Stimulated activated CD4-positive, alpha-beta T cell treated with anti-CD3 and anti-CD28 coated beads, Interleukin-2, amount 100 ng/mL, for 4 hours (primary cell): ENCODE data around the gene FAM53B.

ENCODE experiments used
- DNase-seq: peaks from one replicate; pipeline ENCODE4 v3.0.0-alpha.2; 2020; ENCODE audit warnings: low read depth

Gene FAM53B

DNA sequence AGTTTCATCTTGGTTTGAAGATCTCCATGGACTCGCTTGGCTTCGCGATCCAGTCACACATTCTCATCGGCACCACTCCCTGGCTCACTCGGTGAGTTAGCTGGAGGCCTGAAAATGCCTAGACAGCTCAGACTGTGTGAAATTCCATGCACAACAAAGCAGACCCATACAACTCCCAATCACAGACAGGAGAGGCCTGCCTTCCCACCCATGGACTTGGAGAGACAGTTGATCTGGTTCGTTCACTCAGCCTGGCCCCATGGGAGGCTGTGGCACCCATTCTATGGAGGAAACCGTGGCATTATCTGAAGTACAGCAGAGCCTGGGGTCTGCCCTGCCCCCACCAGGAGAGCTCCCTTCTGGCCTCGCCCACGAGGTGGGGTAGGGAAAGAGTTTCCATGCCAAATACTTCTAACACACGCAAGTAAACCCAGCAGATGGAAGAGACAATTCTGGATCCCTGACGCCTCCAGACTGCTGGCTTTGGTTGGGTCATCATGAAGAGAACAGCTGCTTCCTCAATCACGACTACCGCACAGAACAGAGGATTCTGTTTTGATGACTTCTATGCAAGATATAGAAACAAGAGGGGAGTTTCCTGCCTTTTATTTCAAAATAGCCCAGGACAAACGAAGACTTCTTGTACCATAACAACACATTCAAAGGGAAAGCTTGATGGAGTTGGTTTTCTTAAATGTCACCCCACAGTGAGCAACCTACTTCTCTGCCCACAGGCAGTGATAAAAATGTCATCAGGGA is 15.9 kb downstream of the FAM53B start:
- no peak for DNase-seq

DNA sequence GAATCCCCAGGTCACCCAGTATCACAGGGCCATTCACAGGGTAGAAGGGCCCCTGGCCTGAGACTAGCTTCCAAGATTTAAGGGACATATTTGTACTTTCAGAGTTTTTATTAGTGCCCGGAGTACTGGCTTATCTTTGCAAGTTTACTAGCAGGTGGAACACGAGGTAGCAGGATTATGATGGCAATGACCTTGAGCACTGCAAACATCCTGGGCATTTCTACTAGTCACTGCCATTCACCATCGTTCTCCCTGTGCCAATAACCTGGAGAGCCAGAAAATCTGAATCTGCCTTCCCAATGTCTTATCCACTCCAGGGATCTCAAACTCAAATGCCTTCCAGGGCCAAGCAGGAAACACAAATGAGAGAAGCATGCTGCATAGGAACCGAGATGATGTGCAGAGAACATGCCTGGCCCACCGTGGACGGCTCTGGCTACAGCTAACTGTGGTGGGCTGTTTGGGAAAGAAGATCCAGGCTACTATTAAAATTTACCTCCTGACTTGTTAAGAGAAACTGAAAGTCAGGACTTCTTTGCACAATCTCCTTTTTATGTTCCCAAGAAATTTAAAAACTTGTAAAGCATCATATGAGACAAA is 16.7 kb downstream of the FAM53B start:
- DNase-seq, result no peak

- DNase-seq, result no peak
Observed at GRCh38 chr10:124725791-124726190, 18.4 kb downstream of the FAM53B start.

DNA sequence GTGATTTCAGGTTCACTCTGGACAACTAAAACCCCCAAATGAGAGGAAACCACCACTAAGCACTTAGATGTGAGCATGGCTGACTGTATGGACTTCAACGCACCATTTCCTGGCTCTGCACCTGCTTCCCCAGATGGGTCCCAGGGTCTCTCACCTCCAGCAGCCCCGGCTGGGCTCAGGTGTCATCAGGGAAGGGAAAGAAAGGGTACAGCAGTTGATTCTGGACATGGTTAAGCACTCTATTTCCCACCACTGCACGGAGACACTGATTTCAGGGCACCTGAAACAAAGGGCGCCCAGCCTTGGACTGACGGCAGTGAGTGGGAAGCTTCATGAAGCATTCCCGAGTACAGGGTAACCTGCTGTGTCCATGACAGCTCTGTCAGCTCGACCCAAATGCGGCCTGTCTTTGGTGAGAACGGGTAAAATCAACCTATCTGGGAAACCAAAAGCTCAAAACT is 19.0 kb downstream of the FAM53B start:
- no peak for DNase-seq

DNA sequence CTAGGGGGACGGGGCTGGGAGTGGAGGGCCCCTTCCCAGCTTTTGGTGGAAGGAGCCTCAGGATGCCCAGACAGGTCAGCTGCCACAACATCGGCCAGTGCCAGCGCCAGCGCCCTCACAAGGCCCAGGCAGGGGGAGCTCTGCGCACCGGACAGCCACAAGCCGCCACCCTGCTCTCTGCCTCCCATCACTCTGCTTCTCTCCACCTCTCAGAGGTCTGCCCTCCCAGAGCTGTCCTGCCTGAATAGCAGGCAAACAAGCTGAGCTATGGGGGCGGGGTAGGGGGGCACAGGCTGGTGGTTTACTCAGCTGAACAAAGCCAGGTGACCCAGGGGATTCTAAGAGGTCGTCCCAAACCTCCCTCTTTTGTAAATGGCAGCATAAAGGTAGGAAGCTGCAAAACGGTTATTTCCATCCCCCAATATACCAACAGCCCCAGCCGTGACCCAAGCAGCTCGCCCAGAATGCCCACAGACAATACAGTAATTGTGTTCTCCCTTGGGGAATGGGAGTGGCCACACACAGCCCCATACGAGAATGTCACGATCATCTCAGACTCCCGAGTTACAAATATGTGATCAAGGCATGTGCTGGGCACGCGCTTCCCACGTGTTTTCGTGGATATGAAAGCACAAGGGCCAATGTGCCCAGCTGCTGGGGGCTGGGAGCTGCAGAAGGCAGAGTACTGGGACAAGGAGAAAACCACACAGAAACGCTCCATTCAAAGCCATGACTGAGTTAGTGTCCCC is 19.7 kb downstream of the FAM53B start:
- DNase-seq, result no peak

- DNase-seq, result no peak
Observed at GRCh38 chr10:124723826-124724225, 20.4 kb downstream of the FAM53B start.

GRCh38 chr10:124722798-124723783 is 21.1 kb downstream of the FAM53B start:
- DNase-seq, result no peak

DNA sequence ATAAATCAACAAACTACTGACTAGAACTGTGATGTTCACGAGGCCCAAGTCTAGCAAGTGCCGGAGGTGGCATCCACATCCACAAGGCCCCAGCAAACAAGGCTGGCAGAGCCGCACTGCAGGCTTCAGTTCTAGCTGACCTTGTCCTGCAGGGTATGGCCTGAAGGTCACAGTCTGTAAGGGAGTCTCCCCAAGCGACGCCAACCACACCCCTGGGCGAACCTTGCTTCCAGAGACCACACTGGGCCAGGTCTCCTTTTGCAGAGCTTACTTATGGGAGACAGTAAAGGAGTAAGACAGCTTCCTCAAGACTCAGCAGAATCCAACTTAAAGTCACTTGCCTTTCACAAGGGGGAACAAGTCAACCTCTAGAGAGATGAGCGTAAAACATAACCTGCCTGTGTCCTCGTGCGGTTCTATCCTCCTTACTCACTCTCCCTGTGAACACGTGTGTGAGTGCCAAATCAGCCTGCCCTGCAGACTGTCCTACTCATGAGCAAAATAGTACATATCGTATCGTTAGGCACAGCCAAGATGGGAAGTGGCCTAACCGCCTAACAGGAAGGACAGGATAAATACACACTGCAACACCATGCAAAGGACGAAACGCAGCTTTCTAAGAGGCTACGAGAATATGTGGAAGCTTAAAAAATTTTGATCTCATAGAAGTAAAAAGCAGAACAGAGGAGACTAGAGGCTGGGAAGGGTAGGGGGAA is 22.7 kb downstream of the FAM53B start:
- no peak for DNase-seq

GRCh38 chr10:124719213-124719851 is 24.8 kb downstream of the FAM53B start:
- peak; percentile 57 for DNase-seq

DNA sequence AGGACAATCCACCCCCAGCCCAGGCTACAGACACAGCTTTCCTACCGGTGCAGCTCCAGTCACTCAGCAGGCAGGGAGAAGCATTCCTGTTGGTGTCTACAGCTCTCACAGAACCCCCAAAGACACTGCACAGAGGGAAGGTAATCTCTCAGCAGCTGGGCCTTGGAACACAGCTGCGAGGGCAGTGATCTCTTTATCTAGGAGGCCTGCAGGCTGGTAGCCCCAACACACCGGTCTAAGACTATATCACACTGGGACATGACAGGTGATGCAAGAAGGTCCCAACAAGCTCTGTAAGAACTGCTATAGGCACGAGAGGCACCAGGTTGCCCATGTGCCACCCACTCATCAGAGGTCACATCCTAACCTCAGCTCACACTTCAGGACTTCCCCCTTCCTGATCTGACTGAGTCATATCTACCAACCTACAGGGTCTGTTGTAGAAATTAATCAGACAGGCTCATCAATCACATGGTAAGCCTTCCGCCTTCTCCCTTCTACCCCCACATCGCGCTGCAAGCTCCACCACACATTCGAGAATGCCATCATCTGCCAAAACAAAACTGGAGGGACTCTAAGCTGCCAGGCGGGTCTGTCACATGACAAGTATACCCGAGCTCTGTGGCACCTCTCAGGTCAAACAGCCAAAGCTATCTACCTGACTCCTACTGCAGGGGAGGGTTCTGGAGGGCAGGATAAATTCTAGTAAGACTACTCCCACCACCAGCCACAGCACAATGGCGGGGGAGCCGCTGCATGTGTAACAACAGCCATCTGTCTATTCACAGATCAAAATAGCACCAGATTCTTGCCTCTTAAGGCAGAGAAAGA is 26.1 kb downstream of the FAM53B start:
- DNase-seq, result peak; percentile 80

DNA sequence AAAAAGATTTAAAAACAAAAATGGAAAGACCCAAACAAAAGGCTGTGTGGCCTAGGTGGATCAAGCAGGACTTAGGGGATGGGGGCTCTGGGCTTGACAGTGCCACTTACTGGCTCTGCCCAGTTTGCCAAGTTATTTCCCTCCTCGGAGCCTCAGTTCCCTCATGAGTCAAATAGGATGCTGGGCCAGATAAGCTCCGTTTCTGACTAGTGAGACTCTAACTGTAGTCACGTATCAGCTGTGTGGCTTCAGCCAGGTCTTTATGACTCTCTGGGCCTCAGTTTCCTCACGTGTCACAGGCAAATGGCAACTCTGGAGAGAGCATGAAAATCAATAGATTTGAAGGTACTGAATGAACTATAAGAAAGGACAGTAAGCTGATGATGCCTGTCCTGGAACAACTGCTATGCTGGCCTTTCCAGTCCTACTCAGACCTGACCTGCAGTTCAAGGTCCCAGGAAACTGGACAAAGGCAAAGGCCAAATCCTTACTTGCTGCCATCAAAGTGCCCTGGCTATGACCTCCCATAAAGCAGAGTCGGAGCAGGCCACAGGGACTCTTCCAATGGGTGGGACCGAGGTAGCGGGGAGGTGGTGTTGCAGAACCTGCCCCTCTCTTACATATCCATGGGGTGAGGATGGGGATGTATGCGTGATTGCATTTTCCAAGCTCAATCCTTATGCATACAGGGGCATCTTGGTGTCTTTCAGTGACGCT is 27.0 kb downstream of the FAM53B start:
- no peak for DNase-seq

GRCh38 chr10:124716369-124716768 is 27.8 kb downstream of the FAM53B start:
- no peak for DNase-seq

DNA sequence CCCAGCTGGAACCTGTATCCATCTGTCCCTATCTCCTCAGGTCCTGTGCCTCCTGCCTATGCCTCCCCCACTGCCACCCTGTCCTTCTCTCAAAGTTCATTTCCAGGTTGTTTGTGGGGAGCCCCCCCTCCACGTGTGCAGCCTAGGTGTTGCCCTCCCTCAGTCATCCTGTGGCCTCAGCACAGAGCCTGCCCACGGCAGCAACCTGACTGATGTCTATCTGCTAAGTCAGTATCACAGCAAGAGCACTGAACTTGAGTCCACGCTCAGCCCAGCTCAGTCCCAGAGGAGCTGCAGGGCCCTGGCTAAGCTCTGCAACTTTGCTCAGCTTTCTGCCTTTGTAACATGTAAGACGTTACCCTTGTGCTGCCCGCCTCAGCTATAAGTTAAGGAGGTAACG is 28.7 kb downstream of the FAM53B start:
- no peak for DNase-seq

- no peak for DNase-seq
Observed at GRCh38 chr10:124713679-124714255, 30.4 kb downstream of the FAM53B start.

DNA sequence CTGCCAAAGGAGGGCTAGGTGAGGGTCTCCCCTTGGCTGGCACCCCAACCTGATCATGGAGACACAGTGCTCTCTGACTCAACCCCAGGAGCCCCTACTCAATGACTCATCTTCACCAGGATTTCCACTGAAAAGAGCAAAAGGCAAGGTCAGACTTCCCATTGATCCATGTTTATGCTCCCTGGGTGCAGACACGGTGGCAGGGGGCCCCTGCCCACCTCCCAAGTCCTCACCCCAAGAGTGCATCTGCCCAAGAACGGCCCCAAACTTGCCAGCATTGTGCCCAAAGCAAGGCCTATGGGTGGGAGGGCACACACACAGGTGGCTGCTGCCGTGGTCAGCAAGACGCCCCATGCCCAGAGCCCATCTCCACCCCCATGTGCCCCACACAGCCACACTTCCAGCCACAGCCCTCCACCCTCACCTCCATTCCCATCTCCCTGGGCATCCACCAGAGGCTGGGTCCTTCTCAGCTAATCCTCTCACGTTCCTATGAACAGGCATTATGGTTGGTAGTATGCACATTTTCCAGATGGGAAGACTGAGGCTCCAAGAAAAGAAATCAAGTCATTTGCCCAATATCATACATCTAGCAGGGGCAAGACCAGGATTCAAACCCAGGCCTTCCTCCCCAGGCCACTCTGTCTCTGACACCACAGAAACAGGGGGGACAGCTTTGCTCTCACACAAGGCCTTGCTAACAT is 31.3 kb downstream of the FAM53B start:
- no peak for DNase-seq

DNA sequence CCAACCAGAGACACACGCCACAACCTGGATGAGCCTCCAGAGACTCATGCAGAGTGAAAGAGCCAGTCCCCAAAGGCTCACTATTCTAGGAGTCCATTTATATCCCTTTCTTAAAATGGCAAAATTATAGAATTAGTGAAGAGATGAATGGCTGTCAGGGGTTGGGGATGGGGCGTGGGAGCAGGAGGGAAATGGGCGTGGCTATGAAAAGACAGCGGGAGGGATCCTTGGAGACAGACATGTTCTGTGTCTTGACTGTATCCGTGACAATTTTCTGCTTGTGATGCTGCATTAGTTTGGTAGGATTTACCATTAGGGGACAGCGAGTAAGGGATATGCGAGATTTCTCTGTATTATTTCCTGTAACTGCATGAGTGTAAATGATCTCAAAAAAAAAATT is 33.0 kb downstream of the FAM53B start:
- DNase-seq, result no peak

DNA sequence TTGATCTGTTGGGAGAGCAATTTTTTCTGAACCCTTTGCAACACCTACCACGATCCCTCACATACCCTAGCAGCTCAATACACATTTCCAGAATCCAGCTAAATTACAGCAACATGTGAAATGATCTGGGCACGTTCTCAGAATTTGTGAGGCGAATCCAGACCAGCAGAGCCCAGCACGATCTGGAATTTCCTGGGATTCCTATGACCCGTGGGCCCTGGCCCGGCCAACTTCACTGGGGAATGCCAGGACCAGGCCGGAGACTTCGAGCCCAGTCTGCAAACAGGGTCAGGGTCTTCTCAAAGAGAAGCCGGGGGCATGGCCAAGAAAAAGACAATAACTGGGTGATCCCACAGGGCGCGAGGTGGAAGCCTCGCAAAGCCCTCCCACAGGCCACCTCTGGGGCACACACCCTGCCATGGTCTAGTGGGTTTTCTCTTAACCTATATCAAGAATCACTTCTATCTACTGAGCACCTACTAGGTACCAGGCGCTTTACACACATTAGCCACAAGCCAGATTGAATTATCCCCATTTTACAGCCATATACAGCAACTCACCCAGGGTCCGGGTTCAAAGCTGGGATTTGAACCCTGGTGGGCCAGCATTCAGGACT is 33.8 kb downstream of the FAM53B start:
- DNase-seq, result no peak

GRCh38 chr10:124709861-124710260 is 34.3 kb downstream of the FAM53B start:
- DNase-seq, result no peak
